GM19452 (cell line): ENCODE data around the gene TMEM266.
A peak's percentile ranks its signal among the peaks of the same experiment; 100 is the strongest.
"Not testable (repeated sequence)": the region's sequence is repeated elsewhere in the genome, so short reads cannot be mapped to it uniquely, and the experiment has no call there.

Experiments
- ATAC-seq: cut with Tn5 transposase; IDR thresholded peaks from one replicate; pipeline ENCODE4 v1.9.1; 2021; ENCODE audit not compliant: unreplicated experiment

The TMEM266 gene

DNA sequence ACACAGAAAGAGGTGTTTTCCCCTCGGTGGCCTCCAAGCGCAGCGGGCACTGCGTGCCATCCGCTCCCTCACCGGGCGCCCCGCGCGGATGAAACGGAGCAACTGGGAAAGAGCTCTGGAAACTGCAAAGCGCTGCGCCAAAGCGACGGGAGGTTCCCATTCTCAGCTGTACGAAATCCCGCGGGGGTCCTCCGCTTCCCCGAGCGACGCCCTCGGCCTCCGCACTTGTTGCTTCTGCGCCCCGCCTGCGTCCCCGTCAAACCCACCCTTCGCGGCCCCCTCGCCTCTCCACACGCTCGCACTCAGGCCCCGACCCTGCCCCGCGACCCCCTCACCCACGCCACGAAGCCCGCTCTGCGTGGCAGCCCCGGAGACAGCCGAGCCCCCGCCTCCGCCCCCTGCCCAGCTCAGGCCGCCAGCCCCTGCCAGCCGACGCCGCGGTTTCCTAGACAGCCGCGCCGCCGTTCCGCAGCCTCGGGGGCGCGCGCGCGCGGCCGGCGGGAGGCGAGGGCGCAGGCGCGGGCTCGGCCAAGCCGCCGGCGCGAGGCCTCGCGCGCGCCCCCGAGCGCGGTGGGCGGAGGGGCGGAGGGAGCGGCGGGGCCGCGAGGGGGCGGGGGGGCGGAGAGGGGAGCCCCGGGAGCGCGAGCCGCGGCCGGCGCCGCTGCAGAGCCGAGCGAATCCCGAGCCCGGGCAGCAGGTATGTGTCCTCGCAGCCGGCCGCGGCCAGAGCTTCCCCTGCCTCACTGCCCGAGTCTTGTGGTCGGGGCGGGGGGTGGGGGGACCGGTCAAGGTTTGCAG lies at the start of gene TMEM266:
Gene TMEM266, plus strand, starts transcription at position 666 of the 798 bp plus-strand sequence. CDS start 74,279 bp downstream, outside the sequence.
- ATAC-seq, result no peak

GRCh38 chr15:76010613-76011012 lies 49.2 kb upstream of the TMEM266 start:
- ATAC-seq, result no peak

DNA sequence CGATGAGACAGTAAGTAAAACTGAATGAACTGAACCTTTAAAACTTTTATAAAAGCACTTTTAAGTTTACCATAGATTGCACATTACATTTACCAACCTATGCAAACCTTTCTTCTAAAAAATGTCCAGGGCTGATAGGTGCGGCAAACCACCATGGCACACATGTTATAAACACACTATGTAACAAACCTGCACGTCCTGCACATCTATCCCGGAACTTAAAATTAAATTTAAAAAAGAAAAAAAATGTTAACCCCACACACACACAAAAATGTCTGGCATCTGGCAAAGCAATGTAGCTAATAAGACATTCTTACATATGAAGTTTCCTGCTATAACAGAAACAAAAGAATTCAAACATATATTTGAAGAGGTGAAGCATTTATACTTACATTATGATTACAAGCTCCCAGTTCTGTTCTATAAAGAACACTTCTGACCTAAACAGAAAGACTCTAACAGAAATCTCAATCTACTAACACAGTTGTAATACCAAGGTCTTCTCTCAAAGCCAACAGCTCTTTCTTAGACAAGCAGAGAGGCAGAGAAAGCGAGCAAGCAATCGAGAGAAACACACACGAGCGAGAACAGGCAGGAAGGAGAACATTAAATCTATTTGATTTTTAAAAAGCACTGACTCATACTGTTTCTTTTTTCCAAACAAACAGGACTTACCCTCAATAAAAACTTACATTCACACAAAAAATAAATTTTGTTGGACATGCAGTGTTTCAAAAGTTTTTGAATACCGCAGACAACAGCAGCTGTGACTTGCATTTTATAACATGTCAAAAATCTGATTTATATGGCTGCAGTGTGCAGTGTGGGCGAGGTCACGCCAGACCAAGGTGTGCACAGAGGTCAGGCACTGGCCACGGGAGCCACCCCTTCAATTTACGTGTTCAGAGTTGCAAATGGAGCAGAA lies 47.9 kb upstream of the TMEM266 start, which contains the start of gene NRG4:
Gene NRG4, minus strand, starts transcription at position 798 of the 925 bp plus-strand sequence. CDS start 1,194 bp downstream, outside the sequence.
- ATAC-seq, result no peak

GRCh38 chr15:76013470-76013869 lies 46.3 kb upstream of the TMEM266 start:
- not testable (repeated sequence) for ATAC-seq

- no peak for ATAC-seq
Observed at GRCh38 chr15:76024021-76024768, 35.6 kb upstream of the TMEM266 start.

- ATAC-seq, result no peak
Observed at GRCh38 chr15:76032046-76032445, 27.7 kb upstream of the TMEM266 start.

GRCh38 chr15:76033438-76033837 lies 26.3 kb upstream of the TMEM266 start:
- no peak for ATAC-seq

GRCh38 chr15:76034111-76034510 lies 25.7 kb upstream of the TMEM266 start:
- ATAC-seq, result no peak

GRCh38 chr15:76035593-76035992 lies 24.2 kb upstream of the TMEM266 start:
- no peak for ATAC-seq

DNA sequence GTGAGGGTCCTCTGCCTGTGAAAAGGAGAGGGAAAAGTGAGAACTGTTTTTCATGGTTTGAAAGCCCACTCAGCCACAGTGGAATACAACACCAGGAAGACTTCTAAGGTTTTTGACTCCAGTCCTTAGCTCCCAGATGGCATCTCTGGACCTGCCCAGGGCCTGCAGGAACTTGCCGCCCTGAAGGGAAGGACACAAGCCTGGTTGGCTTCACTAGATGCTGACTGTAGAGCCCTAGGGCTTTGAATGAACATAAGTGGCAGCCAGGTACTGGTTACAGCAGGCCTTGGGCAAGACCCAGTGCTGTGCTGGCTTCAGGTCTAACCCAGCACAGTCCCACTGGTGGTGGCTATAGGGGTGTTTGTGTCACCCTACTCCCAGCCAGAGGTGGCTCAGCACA lies 21.3 kb upstream of the TMEM266 start:
- ATAC-seq, result no peak

DNA sequence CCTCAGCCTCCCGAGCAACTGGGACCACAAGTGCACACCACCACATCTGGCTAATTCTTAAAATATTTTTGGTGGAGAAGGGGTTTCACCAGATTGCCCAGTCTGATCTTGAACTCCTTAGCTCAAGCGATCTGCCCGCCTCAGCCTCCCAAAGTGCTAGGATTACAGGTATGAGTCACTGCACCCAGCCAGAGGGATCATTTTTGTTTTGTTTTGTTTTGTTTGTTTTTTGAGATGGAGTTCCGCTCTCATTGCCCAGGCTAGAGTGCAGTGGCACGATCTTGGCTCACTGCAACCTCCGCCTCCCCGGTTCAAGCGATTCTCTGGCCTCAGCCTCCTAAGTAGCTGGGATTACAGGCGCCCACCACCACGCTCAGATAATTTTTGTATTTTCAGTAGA lies 5.6 kb upstream of the TMEM266 start:
- ATAC-seq, result not testable (repeated sequence)

- ATAC-seq, result peak; percentile 76
Observed at GRCh38 chr15:76056931-76057330, 2.9 kb upstream of the TMEM266 start.

GRCh38 chr15:76057332-76058000 lies 2.3 kb upstream of the TMEM266 start:
- ATAC-seq, result peak; percentile 34

GRCh38 chr15:76058714-76059319 lies 968 bp upstream of the TMEM266 start:
- no peak for ATAC-seq

DNA sequence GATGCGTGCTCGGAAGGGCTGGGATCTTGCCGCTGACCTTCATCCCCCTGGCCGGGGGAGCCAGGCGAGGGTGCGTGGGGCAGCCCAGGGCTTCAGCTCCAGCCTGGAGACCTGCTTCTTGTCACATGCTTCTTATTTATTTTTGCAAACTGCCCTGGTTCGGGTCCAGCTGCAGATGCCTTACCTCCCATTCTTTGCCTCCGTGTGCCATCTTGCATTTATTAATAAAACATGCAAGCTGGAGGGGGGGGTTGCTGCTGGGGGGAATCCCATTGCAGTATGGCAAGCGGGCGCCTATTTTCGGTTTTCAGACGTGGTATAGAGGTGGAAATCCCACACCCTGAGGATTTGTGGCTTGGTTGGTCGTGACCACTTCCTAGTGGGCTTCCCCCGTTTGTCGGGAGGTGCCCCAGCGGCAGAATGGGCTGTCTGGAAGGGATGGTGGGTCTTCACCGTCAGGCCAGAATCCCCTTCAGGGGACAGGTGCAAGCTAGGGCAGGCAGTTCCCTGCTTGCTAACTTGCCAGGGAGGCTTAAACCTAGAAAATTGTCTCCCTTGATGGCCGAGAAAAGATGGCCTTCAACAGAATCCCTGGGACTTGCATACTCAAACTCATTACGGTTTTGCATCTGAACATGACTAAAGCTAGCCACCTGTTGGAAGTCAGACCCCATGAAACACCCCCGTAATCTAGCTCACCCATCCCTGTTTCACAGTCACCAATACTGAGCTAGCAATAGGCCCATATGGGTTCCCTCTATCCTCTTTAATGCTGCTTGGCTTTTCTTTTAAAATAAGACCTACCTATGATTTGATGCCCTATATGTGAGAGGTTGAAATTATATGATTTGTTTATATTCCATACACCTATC lies 569 bp downstream of the TMEM266 start:
- no peak for ATAC-seq

DNA sequence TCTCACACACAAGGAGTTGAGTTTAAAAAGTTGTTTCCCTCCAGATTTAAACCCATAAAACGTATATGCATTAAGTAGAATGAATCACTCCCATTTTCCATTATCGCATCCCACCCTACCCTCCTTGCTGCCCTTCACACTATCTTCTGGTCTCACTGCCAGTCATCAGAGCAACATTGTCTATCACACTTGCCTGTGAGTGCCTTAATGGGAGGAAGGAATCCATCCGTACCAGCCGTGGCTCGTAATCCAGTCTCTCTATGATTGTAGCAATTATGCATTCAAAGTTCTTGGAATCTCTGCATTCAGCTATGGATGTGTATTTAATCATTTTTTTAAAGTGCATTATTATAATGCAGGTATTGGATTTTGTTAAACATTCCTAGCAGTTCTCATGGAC lies 1.9 kb downstream of the TMEM266 start:
- no peak for ATAC-seq

DNA sequence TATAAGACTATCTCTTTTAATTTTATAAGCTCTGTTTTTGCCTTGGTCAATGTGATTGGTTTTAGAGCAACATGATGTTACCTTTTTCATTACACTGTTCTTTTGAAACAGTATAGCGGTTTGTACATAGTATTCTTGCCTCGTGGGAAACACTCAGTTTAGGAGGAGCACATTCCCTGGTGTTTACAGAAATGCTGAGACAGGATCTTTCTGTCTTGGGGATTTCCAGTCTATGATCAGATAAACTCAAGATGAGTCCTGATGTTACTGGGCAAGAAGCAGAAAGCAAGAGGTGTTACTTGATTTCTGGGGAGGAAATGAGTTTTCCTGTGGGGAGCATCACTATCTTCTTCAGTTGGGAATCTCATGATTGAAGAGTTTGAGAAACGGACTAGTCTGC lies 2.5 kb downstream of the TMEM266 start:
- no peak for ATAC-seq

GRCh38 chr15:76064375-76064774 lies 4.6 kb downstream of the TMEM266 start:
- ATAC-seq, result no peak

DNA sequence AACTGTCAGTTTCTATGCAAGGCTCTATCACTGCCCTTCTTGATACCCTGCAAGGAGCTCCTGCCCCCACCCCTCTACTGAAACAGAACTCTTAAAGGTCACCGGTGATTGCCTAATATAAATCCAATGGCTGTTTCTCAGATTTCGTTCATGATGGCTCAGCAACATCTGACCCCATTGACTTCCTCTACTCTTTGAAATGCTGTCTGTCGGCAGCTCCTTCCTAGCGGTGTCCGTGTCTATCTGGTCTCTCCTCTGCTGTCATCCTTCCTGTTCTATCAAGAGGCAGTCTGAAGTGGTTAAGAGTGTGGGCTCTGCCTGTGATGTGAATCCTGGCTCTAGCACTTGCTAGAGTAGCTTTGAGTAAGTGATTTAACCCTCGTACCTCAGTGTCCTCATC lies 5.5 kb downstream of the TMEM266 start:
- ATAC-seq, result no peak
